Thyroid gland (tissue), 4 donors: ENCODE data around the gene CMTR1.

Experiments
- CTCF ChIP-seq, 6 experiments: fragments of 200-600 bp in 3 of 6; fragments of 450-650 bp in 3 of 6; sonication (generic) in 3 of 6; IDR thresholded peaks; one replicate each; pipeline ENCODE4 v1.5.1; 2016 to 2019; ENCODE audit warnings: antibody characterized with exemption in 6 of 6, mild to moderate bottlenecking in 2 of 6, inconsistent platforms in 1 of 6, moderate library complexity in 1 of 6
- POLR2A ChIP-seq, 2 donors: fragments of 450-650 bp; IDR thresholded peaks; one replicate each; pipeline ENCODE4 v1.6.1; 2017; ENCODE audit warnings: antibody characterized with exemption in 2 of 2, mild to moderate bottlenecking in 2 of 2, moderate library complexity in 1 of 2

- TF ChIP-seq CTCF (IDR thresholded peaks at IDR 0.05), result no peak
- no peak for TF ChIP-seq POLR2A (IDR thresholded peaks at IDR 0.05)
These were observed 81.8 kb downstream of the CMTR1 start for GRCh38 chr6:37514837-37515236.
